ENCODE data around the gene TGFBR2.

GRCh38 chr3:30670292-30670691, 63.9 kb downstream of the TGFBR2 start:
- TF ChIP-seq CTCF (IDR thresholded peaks at IDR 0.05): no peak
- no peak for TF ChIP-seq POLR2A (IDR thresholded peaks at IDR 0.05)

All from esophagus squamous epithelium (tissue), 4 donors.